GM12878 (cell line): Measurements from ENCODE around the gene KCNAB3. TPM values are rescaled to one million over a fixed set of nuclear protein-coding genes. Genes with fewer than 3 reads are reported as not detected.
A peak's percentile ranks its signal among the peaks of the same experiment; 100 is the strongest.

Experiments
- CBX5 ChIP-seq: sonication (generic); IDR thresholded peaks from 2 replicates; pipeline ENCODE4 v1.6.1; 2016; ENCODE audit warnings: low read depth, moderate library complexity, mild to moderate bottlenecking, inconsistent platforms
- DPF2 ChIP-seq: fragments of 450-650 bp; IDR thresholded peaks from 2 replicates; pipeline ENCODE4 v1.6.1; 2017; ENCODE audit warnings: mild to moderate bottlenecking
- E4F1 ChIP-seq: fragments of 450-650 bp; IDR thresholded peaks from 2 replicates; pipeline ENCODE4 v1.6.1; 2018; ENCODE audit warnings: borderline replicate concordance, mild to moderate bottlenecking; ENCODE audit not compliant: partially characterized antibody
- FOS ChIP-seq: IDR thresholded peaks from 3 replicates; pipeline ENCODE4 v1.6.1; 2011; ENCODE audit warnings: borderline replicate concordance; ENCODE audit not compliant: insufficient read length; ENCODE audit errors: extremely low read depth
- HCFC1 ChIP-seq: fragments of 150-350 bp; IDR thresholded peaks from 2 replicates; pipeline ENCODE4 v1.6.1; 2014; ENCODE audit warnings: low read length
- LARP7 ChIP-seq: fragments of 450-650 bp; IDR thresholded peaks from 2 replicates; pipeline ENCODE4 v1.6.1; 2017; ENCODE audit warnings: mild to moderate bottlenecking
- MEF2B ChIP-seq: fragments of 450-650 bp; IDR thresholded peaks from 2 replicates; pipeline ENCODE4 v1.6.1; 2018; ENCODE audit warnings: mild to moderate bottlenecking, moderate library complexity; ENCODE audit not compliant: partially characterized antibody, poor library complexity, severe bottlenecking
- NR2C2 ChIP-seq: IDR thresholded peaks from 2 replicates; pipeline ENCODE4 v1.6.1; 2011; ENCODE audit warnings: borderline replicate concordance, low read depth; ENCODE audit not compliant: control insufficient read depth, insufficient read length
- PAX8 ChIP-seq: fragments of 450-650 bp; IDR thresholded peaks from 2 replicates; pipeline ENCODE4 v1.6.1; 2017; ENCODE audit warnings: mild to moderate bottlenecking, moderate library complexity
- SMARCA5 ChIP-seq: fragments of 450-650 bp; IDR thresholded peaks from 2 replicates; pipeline ENCODE4 v1.6.1; 2017; ENCODE audit warnings: mild to moderate bottlenecking
- YY1 ChIP-seq: IDR thresholded peaks from 2 replicates; pipeline ENCODE4 v1.6.1; 2011; ENCODE audit warnings: low read depth, mild to moderate bottlenecking, low read length
- ZBED1 ChIP-seq: IDR thresholded peaks from 2 replicates; pipeline ENCODE4 v1.6.1; 2016; ENCODE audit warnings: borderline replicate concordance
- ZBTB11 ChIP-seq: fragments of 450-650 bp; formaldehyde crosslinking; IDR thresholded peaks from 2 replicates; pipeline ENCODE4 v1.5.0; 2022; ENCODE audit warnings: mild to moderate bottlenecking, missing genetic modification characterization
- ZNF24 ChIP-seq: fragments of 450-650 bp; IDR thresholded peaks from 2 replicates; pipeline ENCODE4 v1.6.1; 2017; ENCODE audit warnings: antibody characterized with exemption, mild to moderate bottlenecking
- ZNF592 ChIP-seq: fragments of 450-650 bp; IDR thresholded peaks from 2 replicates; pipeline ENCODE4 v1.6.1; 2017; ENCODE audit warnings: mild to moderate bottlenecking, moderate library complexity
- ZNF622 ChIP-seq: fragments of 450-650 bp; IDR thresholded peaks from 2 replicates; pipeline ENCODE4 v1.6.1; 2017; ENCODE audit warnings: mild to moderate bottlenecking, inconsistent platforms
- polyA plus RNA-seq, 11 experiments: library from polyadenylated mRNA; depleted of rRNA in 4 of 11; unstranded in 6 of 11; stranded (reverse) in 5 of 11; fragments of >200 nt; fragmentation: Nextera tagmentation in 4 of 11; fragmentation: Illumina TruSeq in 1 of 11; extraction: Ambion mirVana in 4 of 11; extraction: Trizol in 1 of 11; gene quantifications; 1 replicate in 1 of 11; 2 replicates in 10 of 11; pipeline versions ENCODE4 v1.2.1 to v1.2.3, GENCODE V29; 2011 to 2016; ENCODE audit warnings: inconsistent platforms in 2 of 11, missing spikeins in 2 of 11, low read depth in 1 of 11
- total RNA-seq, 4 experiments: library from RNA; depleted of rRNA in 3 of 4; stranded (reverse); fragments of >200 nt in 3 of 4; fragmentation: Illumina TruSeq in 1 of 4; extraction: Trizol in 1 of 4; gene quantifications; 2 replicates each; pipeline versions ENCODE4 v1.2.1 to v1.2.3, GENCODE V29; 2013 to 2021

Gene KCNAB3
- total and polyA plus RNA-seq, 10 of the 15 experiments (the other 5 are each of a cell fraction or from before 2014, with no cell fraction given): 0.22 to 7.9 (median 1.8) TPM

- TF ChIP-seq ZBTB11 (no peak), PAX8 (no peak), ZNF622 (no peak), NR2C2 (no peak), MEF2B (peak; percentile 34), SMARCA5 (no peak), YY1 (0 out of 2 replicates have a peak, but pooled peaks have one; percentile 34), LARP7 (no peak), DPF2 (peak; percentile 29; the same call in 1 of the 2 replicates), E4F1 (no peak), ZNF592 (no peak), FOS (no peak), HCFC1 (peak; percentile 32; the same call in 1 of the 2 replicates), ZBED1 (no peak), CBX5 (no peak), ZNF24 (no peak)
These were observed 6.6 kb downstream of the KCNAB3 start (continued) for GRCh38 chr17:7922845-7923628.
